ELF-1 (cell line): ENCODE measurements around the gene ITGB6.

Experiments used
- DNase-seq: peaks from one replicate; pipeline ENCODE4 v3.0.0-alpha.2; 2016; ENCODE audit warnings: low read depth, low spot score

ITGB6 gene

GRCh38 chr2:160091381-160091780 lies 108.7 kb downstream of the ITGB6 start:
- no peak for DNase-seq

- DNase-seq = peak; percentile 26
These were observed 112.0 kb downstream of the ITGB6 start for GRCh38 chr2:160087854-160088745.

- DNase-seq = no peak
These were observed 114.4 kb downstream of the ITGB6 start for GRCh38 chr2:160085662-160086061.

GRCh38 chr2:160077912-160078810 lies 121.9 kb downstream of the ITGB6 start:
- no peak for DNase-seq

GRCh38 chr2:160076914-160077313 lies 123.2 kb downstream of the ITGB6 start:
- no peak for DNase-seq

- no peak for DNase-seq
These were observed 123.8 kb downstream of the ITGB6 start for GRCh38 chr2:160076241-160076640.

GRCh38 chr2:160075171-160075570 lies 124.9 kb downstream of the ITGB6 start:
- DNase-seq = no peak

GRCh38 chr2:160073284-160073888 lies 126.7 kb downstream of the ITGB6 start:
- no peak for DNase-seq

- DNase-seq = no peak
These were observed 131.2 kb downstream of the ITGB6 start for GRCh38 chr2:160068906-160069305.

- no peak for DNase-seq
These were observed 135.2 kb downstream of the ITGB6 start for GRCh38 chr2:160064916-160065315.

- no peak for DNase-seq
These were observed 136.0 kb downstream of the ITGB6 start for GRCh38 chr2:160063879-160064612.

- no peak for DNase-seq
These were observed 136.8 kb downstream of the ITGB6 start for GRCh38 chr2:160063271-160063670.

- peak; percentile 76 for DNase-seq
These were observed 137.6 kb downstream of the ITGB6 start, which contains the start of gene PLA2R1 for GRCh38 chr2:160062292-160063005. PLA2R1 (minus strand) TSS chr2:160062615; CDS start chr2:160062403, 212 bp downstream.

GRCh38 chr2:160061944-160062291 lies 138.2 kb downstream of the ITGB6 start:
- no peak for DNase-seq

GRCh38 chr2:160061533-160061932 lies 138.5 kb downstream of the ITGB6 start:
- no peak for DNase-seq

- DNase-seq = no peak
These were observed 139.8 kb downstream of the ITGB6 start for GRCh38 chr2:160060297-160060696.

- DNase-seq = no peak
These were observed 142.7 kb downstream of the ITGB6 start for GRCh38 chr2:160057356-160057755.

- DNase-seq = no peak
These were observed 144.4 kb downstream of the ITGB6 start for GRCh38 chr2:160055726-160056108.

- peak; percentile 29 for DNase-seq
These were observed 144.9 kb downstream of the ITGB6 start for GRCh38 chr2:160054984-160055725.

GRCh38 chr2:160053946-160054345 lies 146.1 kb downstream of the ITGB6 start:
- no peak for DNase-seq
